ENCODE measurements around the gene BBS9.

DNA sequence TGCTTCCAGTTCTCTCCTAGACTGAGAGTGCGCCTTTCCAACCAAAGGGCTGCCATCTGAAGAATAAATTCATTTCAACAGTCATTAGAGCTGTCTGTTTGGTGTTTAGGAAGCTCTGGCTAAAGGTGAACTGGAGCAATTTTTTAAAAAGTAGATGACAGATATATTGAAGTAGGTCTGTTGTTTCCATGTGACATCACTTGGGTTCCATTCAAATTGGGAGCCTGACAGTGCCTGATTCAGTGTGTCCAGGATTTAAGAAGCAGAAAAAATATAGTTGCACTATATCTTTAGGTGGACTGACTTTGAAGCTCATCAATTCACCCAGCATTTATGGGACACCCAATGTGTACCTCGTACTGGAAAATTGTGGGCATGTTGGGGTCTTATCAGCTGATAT, 367.7 kb downstream of the BBS9 start:
- TF ChIP-seq, protein P1, sequence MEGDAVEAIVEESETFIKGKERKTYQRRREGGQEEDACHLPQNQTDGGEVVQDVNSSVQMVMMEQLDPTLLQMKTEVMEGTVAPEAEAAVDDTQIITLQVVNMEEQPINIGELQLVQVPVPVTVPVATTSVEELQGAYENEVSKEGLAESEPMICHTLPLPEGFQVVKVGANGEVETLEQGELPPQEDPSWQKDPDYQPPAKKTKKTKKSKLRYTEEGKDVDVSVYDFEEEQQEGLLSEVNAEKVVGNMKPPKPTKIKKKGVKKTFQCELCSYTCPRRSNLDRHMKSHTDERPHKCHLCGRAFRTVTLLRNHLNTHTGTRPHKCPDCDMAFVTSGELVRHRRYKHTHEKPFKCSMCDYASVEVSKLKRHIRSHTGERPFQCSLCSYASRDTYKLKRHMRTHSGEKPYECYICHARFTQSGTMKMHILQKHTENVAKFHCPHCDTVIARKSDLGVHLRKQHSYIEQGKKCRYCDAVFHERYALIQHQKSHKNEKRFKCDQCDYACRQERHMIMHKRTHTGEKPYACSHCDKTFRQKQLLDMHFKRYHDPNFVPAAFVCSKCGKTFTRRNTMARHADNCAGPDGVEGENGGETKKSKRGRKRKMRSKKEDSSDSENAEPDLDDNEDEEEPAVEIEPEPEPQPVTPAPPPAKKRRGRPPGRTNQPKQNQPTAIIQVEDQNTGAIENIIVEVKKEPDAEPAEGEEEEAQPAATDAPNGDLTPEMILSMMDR (IDR thresholded peaks at IDR 0.05; ENCODE audit: low read length): no peak
- TF ChIP-seq EZH2 (optimal IDR thresholded peaks at IDR 0.05; ENCODE audit: low read depth, low read length) (no peak), EZH2phosphoT487 (IDR thresholded peaks at IDR 0.05; ENCODE audit: low read length) (no peak)
